HG03521 (cell line): ENCODE measurements around the gene PDLIM5.
"Not testable (repeated sequence)": the region's sequence is repeated elsewhere in the genome, so short reads cannot be mapped to it uniquely, and the experiment has no call there.

ENCODE experiments used
- ATAC-seq: cut with Tn5 transposase; IDR thresholded peaks from one replicate; pipeline ENCODE4 v1.9.1; 2021; ENCODE audit warnings: mild to moderate bottlenecking, moderate library complexity; ENCODE audit not compliant: unreplicated experiment

Gene PDLIM5

DNA sequence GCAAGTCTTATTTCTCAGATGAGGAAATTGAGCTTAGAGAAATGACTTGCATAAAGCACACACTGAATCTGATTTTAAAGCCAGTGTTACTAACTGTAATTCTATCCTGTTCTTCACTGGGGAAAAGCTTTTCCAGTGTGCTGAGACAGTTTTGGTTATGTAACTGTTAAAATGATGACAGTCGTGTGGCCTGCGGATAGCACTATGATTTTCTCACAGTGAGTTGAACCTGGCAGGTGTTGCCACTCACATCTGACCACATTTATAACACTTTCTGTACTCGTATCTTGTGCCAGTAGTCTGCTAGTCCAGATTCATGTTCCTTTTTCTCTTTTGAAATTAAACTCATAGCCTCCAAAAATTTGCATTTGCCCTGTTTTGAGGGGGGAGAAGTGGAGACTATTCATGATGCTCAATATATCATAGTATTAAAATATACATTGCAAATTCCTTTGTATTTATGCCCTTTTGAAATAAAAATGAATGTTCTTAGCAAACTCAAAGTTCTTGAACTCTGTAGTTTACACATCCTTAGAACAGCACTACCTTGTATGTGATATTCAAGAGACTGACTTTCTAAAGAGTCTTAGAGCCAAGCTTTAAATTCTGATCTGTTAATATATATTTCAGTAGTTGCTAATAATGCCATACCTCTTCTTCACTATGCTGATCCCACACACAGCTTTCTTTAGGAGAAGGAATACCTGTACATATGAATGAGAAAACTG, 132.3 kb downstream of the PDLIM5 start:
- peak; percentile 70 for ATAC-seq

DNA sequence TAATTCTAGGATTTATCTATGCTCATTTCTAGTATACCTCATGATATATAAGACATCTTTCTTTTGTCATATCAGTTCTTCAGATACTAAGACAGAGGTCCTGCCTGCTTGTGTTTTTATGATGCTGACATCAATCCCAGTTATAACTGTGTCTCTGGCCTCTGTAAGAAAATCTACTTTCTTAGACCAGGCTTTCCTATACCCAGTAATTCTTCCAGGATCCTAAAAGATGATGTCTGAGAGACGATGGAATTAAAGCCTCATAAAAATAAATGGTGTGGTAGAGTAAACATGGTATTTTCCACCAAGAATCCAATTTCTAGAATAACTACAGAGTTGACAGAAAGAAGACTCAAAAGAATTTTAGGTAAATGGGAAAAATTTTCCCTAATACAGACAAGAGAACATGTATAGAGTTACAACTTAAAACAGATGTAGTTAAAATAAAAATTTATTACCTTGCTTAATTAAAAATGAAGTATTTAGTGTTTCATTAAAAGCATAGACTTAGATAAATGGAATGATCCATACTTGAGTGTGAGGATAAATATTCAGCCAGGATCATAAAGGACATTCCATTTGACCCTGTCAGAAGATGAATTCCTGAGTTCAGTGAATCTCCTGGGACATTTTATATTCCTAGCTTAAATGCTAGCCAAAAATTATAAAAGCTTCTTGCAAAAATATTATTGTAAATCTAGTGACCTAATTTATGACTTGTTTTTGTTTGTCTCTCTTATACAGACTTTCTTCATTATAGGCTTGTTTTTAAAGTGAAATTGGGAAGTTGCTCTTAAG, 137.4 kb downstream of the PDLIM5 start:
- no peak for ATAC-seq

DNA sequence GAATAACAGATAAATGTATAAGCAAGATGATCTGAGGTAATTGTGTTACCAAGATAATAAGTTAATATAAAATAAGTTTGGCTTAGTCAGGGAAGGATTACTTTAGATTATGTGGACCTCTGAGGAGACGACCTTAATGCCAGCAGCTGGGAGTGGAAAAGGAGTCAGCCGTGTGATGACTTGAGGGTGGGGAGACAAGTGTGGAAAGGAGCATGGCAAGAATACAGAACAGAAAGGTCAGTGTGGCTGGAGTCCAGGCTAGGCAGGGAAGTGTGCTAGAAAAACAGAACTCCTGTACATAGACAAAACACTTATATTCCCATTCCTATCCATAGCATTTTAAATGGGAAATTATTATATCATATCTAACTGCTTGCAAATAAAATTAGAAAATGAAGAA, 138.8 kb downstream of the PDLIM5 start:
- ATAC-seq, result no peak

DNA sequence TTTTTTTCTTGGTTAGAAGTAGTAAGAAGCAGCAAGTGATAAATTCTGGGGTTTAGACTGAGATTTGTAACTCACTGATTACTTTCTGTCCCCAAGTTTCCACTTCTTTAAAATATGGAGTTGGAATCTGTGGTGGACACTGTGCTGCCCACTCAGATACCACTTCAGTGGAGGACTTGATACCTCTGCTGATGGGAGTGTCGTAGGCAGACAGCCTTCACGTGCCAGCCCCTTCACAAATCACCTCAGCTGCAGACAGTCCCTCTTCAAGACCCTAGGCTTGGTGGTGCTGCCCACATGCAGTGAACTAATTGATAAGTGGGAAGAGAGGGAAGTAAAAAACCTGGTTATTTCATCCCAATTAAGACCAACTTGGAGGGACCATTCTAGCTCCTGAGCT, 139.5 kb downstream of the PDLIM5 start:
- ATAC-seq, result no peak

DNA sequence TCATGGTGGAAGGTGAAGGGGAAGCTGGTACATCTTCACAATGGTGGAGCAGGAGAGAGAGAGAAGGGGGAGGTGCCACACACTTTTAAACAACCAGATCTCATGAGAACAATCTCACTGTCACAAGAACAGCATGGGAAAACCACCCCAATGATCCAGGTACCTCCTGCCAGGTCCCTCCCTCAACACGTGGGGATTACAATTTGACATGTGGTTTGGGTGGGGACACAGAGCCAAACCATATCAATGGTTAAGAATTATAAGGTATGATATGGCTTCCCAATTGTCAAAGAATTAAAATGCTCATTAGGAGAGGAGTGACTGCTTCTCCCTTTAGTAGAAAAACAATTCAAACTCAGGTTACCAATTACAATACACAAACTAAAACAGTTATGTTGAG, 143.3 kb downstream of the PDLIM5 start:
- no peak for ATAC-seq

DNA sequence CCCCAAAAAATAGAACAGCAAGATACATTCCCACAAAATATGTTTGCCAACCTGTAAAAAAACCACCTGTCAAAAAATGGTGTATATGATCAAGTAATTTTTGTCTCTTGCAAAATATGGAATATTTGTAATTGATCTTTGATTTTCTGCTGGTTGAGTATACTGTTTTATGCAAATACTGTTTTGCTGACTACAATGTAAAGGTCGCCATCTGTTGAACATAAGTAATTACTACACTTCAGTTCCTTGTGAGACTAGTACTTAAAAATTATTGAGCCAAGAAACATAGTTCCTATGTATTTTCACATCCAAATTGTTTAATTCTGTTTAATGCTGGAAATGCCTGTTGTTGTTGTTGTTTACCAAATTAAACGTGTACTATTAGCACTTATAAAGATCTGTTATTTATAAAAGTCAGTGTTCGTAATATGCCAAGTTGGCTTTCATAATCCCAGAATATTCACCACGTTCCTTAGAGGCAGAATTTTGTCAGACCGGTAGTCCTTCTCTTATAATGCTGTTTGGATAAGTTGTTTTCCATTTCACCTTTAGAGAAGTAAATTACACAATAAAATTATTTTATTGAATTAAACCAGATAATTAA, 144.2 kb downstream of the PDLIM5 start:
- ATAC-seq, result peak; percentile 74

DNA sequence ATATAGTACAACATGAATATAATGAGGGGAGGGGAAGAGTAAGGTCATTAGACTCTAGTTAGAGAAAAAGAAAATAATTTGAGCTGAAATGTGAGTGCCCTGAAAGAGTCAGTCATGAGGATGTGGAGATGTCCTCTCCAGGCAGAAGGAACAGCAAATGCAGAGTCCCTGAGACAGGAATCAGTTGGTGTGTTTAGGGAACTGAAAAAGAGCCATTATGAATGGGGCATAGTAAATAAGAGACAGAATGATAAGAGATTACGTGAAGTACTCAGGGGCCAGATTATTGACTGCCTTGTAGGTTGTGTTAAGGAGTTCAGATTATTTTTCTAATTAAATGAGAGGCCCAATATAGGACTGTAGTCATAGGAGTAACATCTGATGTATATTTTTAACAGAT, 147.0 kb downstream of the PDLIM5 start:
- ATAC-seq, result no peak

DNA sequence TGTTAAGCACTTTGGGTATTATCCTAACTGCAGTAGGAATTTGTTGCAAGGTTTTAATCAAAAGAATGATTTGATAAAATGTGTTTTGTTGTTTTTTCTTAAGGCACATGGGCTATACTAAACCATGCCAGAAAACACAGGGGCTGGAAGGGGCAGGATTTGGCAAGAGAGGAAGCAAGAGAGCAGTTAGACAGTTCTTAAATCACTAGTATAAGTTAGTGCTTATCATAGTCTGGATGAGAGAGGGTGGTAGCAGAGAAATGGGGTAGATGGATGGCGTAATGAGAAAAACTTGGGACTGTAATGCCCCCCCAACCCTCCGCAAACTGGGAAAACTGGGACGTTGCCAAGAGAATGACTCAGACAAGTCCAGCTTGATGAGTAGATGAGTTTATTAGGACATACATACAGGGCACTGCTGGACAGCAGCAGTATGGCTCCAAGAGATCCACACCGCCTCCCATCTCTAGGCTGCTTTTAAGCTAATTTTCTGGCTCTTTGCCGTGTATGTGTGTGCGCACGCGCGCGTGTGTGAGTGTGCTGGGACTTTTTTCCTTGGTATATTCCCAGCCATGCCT, 151.5 kb downstream of the PDLIM5 start:
- ATAC-seq, result no peak

DNA sequence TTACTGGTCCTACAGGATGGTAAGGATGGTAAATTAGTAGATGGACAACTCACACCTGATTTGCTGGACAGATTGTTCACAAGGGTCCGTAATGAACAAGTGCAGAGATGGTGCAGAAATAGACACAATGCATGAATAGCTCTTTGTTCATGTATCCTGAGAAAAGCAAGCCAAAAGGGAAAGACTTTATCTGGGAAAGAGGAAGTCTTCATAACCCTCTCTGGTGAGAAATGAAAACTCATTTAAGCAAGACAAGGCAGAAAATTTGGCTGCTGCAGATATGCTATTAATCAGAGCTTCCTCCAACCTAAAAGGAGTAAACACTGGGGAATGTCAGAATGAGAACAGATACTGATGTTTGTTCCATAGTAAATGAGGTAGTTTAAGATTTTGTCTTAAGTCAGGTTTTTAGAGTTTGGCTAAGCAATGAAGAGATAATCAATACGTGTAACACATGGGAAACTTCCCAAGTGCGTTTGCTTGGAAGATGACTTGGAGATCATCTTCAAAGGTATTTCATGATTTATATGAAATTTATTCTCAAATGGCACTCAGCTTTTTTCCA, 153.6 kb downstream of the PDLIM5 start:
- ATAC-seq, result no peak

DNA sequence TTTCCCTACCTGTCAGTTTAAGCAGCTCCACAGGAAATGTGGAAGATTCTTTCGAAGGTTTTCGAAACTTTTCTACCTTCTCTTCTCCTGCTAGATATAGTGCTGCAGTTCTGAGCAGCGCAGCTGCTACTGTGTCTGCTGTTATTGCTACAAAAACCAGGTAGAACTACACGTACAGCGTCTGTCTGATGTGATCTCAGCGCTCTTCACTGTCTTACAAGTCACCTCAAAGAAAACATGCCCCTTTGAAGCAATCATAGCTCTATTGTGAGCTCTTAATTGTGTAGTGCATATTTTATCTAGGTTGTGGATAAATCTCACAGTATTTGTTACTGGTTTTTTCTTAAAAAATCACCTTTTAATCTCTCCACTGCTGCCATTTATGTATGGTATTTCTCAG, 158.4 kb downstream of the PDLIM5 start:
- no peak for ATAC-seq

DNA sequence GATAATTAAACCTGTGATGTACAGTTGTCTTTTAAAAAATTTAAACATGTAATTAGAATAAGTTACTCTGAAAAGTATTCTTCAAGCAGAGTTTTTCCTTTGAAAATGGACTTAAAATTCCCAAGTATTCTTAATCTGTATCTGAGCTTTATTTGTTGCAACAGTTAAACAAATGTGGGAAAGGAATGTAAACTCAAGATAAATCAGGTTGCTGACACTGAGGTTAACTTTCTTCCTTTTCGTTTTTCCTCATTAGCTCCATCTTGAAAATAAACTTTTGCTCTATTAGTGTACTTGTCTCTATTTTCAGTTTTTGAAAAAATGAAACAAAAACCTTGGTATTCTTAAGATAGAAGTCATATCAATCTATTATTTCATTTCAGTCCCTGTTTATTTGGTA, 161.5 kb downstream of the PDLIM5 start:
- ATAC-seq, result no peak

DNA sequence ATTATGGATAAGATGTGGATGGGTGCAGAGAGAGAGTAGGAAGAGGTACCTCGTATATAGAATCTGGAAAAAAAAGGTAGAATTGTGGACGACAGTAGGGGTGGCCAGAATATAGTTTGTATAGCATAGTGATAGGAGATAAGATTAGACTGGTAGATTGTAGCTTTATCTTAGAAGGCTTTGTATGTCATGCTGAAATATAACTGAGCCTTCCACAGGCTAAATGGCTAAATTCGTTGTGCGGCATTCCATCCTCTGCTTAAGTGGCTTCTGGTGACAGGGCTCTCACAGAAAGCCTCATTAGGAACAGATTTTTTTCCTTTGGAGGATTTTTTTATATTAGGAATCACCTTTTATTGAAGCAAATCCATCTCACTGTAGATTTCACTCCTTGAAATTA, 163.7 kb downstream of the PDLIM5 start:
- no peak for ATAC-seq

DNA sequence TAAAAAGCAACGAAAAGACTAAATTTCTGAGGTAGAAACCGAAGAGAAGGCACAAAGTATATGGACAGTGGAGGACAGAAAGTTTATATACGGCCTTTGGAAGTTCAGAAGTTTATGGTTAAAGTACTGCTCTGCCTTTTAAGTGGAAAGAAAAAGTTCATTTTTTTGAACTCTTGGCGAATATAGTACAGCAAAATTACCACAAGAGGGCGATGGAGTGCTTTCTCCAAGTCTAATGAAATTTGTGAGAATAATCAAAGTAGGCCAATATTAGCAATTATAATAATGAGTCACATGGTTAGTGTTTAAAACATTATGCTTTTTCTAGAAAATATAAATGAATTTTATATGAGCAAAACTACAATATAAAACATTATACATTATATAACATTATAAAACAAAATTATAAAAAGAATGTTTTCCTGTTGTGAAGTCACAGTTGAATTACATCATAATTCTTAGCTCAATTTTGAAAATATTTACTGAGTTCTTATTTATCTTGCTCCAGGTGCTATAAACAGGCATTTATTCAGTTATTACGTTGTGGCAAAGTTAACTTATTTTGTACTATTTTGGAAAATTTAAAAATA, 169.8 kb downstream of the PDLIM5 start:
- peak; percentile 53 for ATAC-seq

DNA sequence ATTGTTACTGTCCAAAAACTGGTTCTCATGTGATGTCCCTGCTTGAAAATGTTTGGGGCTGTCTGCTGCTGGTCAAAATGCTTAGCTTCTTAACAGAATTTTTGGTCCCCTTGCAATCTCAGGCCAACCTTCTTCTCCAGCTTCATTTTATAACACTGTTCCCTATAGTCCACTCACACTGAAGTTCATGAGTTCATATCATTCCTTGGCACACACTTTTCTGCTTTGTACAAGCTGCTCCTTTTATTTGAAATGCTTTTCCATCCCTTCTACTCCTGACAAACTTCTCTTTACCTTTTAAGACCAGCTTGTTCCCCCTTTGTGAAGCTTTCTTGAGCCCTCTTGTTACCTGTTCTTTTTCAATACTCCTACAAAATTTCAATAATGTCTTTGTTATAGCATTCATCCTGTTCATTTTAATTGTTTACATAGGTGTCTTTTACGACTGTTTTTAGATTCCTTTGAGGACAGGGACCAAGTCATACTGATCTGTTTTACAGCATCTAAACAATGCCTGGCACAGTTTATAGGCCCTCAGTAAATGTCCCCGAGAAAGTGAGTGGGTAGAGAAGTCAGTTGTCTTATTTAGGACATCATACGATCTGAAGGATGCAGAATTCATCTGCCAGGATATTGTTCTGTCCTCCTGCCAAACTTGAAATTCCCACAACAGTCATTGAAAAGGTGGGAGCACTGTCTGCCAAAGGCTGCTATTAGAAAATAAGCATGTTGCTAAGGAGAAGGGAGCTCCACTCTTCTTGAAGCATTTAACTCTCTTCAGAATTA, 171.6 kb downstream of the PDLIM5 start:
- ATAC-seq, result no peak

DNA sequence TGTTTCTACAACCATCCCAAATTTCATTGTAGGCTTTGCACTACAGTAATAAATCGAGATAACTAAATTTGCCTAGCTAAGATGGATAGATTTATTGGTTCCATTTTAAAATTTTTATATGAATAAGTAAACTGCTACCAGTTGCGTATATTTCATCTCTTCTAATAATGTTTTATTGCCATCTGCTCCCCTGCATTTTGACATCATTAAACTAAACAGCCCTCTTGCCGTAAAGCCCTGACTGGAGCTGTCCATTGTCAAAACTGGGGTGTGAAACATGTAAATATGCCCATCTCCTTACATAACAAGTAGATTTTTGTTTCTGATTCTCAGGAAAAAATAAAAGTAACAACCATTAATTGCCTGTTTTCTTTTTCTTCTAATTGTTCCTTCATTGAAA, 175.2 kb downstream of the PDLIM5 start:
- no peak for ATAC-seq

DNA sequence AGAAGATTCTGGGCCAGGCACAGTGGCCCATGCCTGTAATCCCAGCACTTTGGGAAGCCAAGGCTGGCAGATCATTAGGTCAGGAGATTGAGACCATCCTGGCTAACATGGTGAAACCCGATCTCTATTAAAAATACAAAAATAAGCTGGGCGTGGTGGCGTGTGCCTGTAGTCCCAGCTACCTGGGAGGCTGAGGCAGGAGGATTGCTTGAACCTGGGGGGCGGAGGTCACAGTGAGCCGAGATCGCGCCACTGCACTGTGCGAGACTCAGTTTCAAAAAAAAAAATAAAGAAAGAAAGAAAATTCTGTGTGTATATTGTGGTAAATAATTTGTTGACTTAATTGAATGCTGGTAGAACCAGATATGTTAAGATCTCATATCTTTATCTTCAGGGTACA, 177.3 kb downstream of the PDLIM5 start:
- not testable (repeated sequence) for ATAC-seq

DNA sequence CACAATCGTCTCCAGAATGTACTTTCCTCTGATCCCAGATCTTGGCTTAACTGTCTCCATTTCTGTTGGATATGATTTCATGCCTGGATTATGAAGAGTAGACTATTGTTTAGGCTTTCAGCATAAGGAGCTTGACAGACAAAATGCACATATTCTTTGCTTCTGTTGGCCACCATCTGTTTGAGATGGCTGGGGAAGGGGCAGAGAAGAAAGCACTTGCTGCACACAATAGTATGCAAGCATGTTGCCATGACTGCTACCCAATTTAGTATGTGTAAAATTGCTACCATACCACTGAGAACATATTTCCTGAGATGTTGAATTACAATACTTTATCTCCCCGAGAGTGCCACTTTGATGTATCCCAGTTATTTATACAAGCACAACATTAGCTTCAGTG, 178.1 kb downstream of the PDLIM5 start:
- ATAC-seq, result no peak

DNA sequence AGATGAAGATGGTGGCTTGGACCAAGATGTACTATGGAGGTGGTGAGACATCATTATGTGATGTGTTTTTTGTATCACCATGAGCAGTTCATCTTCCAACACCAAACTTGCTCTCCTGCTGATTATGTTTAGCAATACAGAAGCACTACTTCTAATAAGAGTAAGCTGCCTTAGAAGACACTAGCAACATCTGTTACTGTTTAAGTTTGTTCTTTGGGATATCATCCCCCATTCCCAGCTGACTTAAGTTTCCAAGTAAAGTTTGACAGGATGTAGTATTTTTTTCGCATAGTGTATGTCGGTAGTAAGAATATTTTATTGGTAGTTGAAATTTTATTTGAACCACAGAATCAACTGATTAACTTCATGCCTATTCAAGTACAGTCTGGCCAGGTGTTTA, 182.5 kb downstream of the PDLIM5 start:
- no peak for ATAC-seq

DNA sequence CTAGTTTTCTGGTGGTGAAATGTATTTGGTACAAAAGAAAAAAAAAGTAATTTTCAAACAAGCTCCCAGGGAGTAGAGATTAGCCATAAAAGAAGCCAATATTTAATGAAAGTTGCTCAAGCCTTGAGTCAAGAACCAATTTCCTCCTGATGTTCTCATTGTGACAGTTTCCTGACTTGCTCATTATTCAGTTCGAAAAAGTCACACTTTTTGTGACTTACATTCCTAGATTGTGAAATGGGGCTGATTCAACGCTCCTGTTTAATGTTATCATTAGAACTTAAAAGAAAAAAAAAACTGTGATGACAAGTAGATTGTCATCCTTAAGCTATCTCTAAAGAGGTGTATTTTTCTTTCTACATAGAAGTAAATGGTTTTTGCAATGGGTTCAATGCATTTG, 183.4 kb downstream of the PDLIM5 start:
- ATAC-seq, result no peak

DNA sequence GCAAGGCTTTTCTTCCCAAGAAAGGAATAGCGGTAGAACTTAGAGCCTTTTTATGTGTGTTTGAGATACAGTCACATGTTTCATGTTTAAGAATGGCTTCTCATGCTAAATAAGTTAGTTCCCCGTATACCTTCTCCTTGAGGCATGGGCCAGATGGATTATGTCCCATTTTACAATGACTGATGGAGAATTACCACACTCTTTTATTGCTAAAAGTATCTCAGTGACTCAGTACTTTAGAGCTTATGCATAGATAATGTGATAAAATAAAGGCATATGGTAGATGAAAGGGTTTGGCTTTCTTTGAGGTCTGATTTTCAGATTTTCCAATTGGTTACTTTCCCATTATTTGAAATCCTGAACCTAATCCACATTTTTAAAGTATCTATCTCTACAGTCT, 184.3 kb downstream of the PDLIM5 start:
- ATAC-seq, result no peak
